ENCODE measurements around the gene POU2F3.

POU2F3 gene

GRCh38 chr11:120203626-120204025 lies 36.3 kb upstream of the POU2F3 start:
- TF ChIP-seq ZNF274 (IDR thresholded peaks at IDR 0.05; ENCODE audit: low read depth, low read length): no peak
- no peak overlapping the region for H3K4me3 ChIP-seq (ENCODE audit: low read length)

GRCh38 chr11:120205596-120206161 lies 34.3 kb upstream of the POU2F3 start:
- no peak for TF ChIP-seq ZNF274 (IDR thresholded peaks at IDR 0.05; ENCODE audit: low read depth, low read length)
- no peak overlapping the region for H3K4me3 ChIP-seq (ENCODE audit: low read length)

- no peak overlapping the region for H3K4me3 ChIP-seq (ENCODE audit: low read length)
- no peak for TF ChIP-seq ZNF274 (IDR thresholded peaks at IDR 0.05; ENCODE audit: low read depth, low read length)
Observed at GRCh38 chr11:120207512-120207911, 32.4 kb upstream of the POU2F3 start.

DNA sequence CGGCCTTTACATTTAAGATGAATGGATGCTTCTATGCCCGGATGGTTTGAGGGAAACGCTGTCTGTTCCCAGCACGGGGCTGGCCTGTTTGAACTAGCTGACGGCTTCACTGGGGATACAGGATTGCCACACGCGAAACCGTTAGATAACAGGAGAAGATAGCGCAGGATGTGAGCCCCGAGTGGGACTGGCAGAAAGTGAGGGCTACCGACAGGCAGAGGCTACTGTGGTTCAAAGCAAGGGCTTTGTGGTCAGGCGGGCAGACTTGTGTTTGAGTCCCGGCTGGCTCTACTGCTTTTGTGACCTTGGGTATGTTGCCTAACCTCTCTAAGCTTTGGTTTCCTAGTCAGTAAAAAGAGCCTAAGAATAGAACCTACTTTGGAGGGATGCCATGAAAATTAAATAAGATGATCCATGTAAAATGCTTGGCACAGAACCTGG lies 31.9 kb upstream of the POU2F3 start:
- no peak for TF ChIP-seq ZNF274 (IDR thresholded peaks at IDR 0.05; ENCODE audit: low read depth, low read length)
- H3K4me3 ChIP-seq (ENCODE audit: low read length): no peak overlapping the region

DNA sequence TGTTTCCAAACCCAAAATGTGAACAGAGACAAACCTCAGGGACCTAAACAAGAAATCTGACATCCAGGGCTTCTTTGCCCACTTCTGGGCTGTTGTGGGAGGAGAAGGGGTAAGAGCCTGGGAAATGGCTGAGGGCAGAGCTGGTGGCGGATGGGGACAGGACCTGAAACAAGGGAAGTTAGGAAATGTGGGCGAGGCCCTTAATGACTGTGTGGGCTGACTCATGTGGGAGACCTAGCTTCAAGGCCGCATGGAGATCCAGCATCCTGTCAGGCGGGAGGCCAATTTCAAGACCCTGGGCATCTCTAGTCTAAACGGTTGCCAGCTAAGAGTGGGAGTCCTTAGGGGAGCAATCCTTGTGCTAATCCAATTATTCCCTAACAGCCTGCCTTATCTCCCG lies 31.2 kb upstream of the POU2F3 start:
- no peak for TF ChIP-seq ZNF274 (IDR thresholded peaks at IDR 0.05; ENCODE audit: low read depth, low read length)
- no peak overlapping the region for H3K4me3 ChIP-seq (ENCODE audit: low read length)

DNA sequence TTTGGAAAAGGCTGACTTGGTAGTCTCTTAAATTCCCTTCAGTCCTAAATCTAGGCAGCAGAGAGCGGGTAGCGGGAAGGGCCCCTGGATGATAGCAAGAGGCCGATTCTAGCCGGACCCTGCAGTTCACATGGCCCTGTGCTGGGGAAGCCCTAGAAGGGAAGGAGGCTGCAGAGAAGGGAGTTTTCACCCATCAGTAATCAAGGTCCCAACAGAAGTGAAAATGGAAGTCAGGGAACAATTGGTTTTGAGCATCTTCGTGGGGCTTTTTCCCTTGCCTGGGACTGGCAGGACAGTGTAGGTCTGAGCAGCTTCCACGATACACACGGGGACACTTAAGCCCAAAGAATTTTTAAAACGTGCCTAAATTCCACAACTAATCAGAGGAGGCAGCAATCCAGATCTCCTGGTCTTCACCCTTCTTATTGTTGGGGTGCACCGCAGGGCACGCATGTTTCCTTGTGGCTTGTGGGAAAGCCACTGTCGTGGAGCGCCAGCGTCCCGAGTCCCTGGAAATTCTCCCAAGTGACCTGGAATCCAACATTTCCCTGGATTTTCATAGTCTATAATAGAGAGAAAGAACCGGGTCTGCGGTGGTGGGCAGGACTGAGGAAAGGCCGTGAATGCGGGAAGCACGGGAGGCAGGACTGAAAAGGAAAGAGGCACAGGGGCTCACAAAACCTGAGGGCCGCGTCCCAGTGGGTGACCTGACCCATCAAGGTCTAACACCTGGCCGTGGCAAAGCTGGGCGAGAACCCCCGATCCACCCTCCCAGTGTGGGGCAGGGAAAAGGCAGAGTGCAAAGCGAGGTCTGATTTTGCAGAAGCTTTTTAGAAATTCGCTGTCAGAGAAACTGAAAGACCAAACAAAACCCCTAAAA lies 30.0 kb upstream of the POU2F3 start:
- no peak for TF ChIP-seq ZNF274 (IDR thresholded peaks at IDR 0.05; ENCODE audit: low read depth, low read length)
- peak overlapping the region; percentile 60; the same call in 1 of the 2 replicates for H3K4me3 ChIP-seq (ENCODE audit: low read length)

- TF ChIP-seq ZNF274 (IDR thresholded peaks at IDR 0.05; ENCODE audit: low read depth, low read length): no peak
- H3K4me3 ChIP-seq (ENCODE audit: low read length): peak within 1 kb of the TSS; percentile 60
Observed at GRCh38 chr11:120210626-120211521, 29.1 kb upstream of the POU2F3 start, which contains the start of gene OAF. TSS of gene OAF (plus strand) at chr11:120211032. CDS start at chr11:120211280, 248 bp downstream.

DNA sequence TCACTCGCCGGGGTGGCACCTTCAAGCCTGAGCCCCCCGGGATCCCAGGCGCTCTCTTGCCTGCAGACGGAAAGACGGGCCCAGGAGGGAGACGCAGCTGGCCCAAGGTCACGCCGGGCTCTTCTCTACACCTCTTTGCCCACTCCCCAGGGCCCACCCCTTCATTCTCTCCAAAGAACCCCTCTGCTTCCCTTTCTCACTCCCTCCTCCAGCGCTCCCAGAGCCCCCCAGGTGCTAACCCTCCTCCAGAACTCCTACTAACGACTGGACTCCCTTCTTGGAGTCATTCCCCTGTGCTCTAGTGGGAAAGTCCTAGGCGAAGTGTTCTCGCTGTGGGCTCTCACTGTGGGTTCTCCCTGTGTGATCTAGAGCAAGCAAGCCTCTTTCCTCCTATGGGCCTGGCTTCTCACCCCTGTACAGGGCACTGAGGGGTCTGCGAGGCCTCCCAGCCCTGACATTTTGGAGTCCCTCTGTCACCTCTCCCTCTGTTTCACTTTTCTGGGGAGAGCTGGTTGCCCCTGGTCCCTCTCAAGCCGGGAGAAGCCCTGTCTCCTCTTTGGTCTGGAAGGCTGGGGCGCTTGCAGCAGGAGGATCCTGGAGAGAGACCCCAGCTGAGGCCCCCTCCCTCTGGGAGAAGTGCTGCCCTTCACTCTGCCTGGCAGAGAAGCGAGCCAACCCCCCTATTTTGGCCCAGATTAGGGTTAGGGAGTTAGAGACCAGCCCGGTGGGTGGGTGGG lies 28.2 kb upstream of the POU2F3 start:
- no peak for TF ChIP-seq ZNF274 (IDR thresholded peaks at IDR 0.05; ENCODE audit: low read depth, low read length)
- peak overlapping the region; percentile 60; the same call in 1 of the 2 replicates for H3K4me3 ChIP-seq (ENCODE audit: low read length)

DNA sequence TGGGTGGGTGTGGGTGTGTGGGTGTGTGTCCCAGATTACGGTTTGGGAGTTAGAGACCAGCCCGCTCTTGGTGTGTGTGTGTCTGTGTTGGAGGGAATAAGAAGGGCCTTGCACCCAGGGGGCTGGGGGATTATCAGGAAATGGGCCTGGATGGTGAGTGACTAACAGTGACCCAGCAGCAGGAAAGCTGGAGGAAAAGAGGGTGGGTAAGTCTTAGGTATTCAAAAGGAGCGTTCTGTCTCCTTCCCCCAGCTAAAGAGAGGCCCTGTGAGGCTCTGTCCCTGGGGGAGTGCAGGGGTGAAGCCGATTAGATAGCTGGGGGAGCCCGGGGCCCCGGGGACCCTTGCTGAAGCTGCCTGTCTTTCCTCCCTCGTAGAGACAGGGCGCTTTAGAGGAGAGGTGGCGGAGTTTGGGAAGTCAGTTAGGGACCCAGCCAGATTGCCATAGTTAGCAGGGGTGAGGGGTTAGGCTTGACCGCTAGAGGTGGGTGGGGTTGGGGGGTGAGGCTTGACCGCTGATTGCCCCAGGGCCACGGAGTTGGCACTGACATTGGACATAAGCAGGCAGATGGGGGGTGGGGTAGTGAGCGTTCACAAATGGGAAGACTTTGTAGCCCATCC lies 27.6 kb upstream of the POU2F3 start:
- no peak for TF ChIP-seq ZNF274 (IDR thresholded peaks at IDR 0.05; ENCODE audit: low read depth, low read length)
- H3K4me3 ChIP-seq (ENCODE audit: low read length): no peak overlapping the region

GRCh38 chr11:120212926-120213325 lies 27.0 kb upstream of the POU2F3 start:
- no peak for TF ChIP-seq ZNF274 (IDR thresholded peaks at IDR 0.05; ENCODE audit: low read depth, low read length)
- H3K4me3 ChIP-seq (ENCODE audit: low read length): no peak overlapping the region

DNA sequence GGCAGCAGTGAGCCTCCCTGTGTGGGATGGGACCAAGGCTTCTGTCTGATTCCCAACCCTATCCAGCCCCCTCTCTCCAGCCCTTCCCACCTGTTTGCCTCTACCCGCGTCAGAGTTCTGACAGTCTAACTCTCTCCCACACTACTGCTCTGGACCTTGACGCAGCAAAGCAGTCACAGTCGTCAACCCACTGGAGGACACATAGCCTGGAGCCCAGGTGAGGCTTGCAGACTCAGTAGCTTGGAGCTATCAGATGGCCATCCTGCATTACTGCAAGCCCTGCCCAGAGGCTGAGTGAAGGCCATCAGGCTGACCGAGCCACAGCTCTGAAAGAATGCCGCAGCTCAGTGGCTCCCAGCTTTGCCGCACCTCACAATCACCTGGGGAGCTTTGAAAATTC lies 25.4 kb upstream of the POU2F3 start:
- no peak overlapping the region for H3K4me3 ChIP-seq (ENCODE audit: low read length)
- TF ChIP-seq ZNF274 (IDR thresholded peaks at IDR 0.05; ENCODE audit: low read depth, low read length): no peak

GRCh38 chr11:120215634-120216033 lies 24.3 kb upstream of the POU2F3 start:
- no peak for TF ChIP-seq ZNF274 (IDR thresholded peaks at IDR 0.05; ENCODE audit: low read depth, low read length)
- H3K4me3 ChIP-seq (ENCODE audit: low read length): no peak overlapping the region

GRCh38 chr11:120216426-120217102 lies 23.4 kb upstream of the POU2F3 start:
- TF ChIP-seq ZNF274 (IDR thresholded peaks at IDR 0.05; ENCODE audit: low read depth, low read length): no peak

More at GRCh38 chr11:120216426-120217102, 23.4 kb upstream of the POU2F3 start:
- H3K4me3 ChIP-seq (ENCODE audit: low read length): no peak overlapping the region
